Stimulated activated CD8-positive, alpha-beta memory T cell treated with anti-CD3 and anti-CD28 coated beads, Interleukin-4, amount 100 ng/mL, for 48 hours (primary cell): ENCODE results near the gene P4HA2.
A peak's percentile ranks its signal among the peaks of the same experiment; 100 is the strongest.
"Not testable (repeated sequence)": the region's sequence is repeated elsewhere in the genome, so short reads cannot be mapped to it uniquely, and the experiment has no call there.

Source experiments
- DNase-seq: peaks from one replicate; pipeline ENCODE4 v3.0.0-alpha.2; 2020

The P4HA2 gene

DNA sequence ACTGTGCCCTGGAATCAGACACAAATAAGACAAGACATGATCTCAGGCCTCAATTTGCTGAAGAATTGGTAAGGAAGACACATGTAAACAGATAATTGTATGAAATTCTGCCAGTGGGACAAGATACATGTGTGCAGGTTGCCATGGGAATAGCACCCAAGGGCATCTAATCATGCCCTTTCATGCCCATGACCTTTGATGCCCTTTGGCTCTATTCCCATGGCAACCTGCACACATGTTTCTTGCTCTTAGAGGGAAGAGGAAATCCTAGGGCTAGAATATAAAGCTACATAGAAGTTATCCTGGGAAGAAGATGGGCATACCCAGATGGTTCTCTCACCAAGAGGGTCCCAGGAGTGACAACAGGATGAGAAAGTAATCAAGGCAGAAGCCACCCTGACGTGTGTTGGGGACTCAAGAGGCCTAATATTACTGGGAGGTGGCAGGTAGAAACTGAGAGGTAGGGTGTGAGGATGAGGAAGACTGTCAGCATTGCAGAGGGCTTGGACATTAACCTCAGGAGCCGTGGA, 34.4 kb downstream of the P4HA2 start:
- no peak for DNase-seq

DNA sequence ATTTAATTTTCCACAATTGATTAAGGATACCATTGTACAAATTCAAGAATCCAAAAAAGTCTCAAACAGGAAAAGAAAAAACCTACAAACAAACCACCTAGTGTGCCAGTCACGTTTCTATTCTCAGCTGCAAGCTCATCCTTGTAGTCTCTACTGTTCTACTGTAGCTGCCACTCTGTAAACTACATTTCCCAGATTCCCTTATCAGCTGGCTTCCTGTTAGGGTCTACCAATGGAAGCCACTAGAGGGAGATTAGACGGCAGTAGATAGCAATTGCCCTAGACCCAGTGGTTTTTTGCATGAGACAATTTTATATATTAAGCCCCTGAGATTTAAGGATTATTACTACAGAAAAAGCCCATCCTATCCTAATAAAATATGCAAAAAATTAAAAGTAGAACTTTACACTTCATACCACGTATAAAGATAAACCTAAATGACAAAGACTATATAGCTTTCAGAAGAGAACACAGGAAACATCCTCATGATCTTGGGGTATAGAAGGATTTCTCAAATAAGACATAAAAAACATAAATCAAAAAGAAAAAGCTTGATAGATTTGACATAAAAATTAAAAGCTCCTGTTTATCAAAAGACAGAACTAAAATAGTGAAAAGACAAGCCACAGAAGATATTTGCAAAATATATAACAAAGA, 37.4 kb downstream of the P4HA2 start:
- no peak for DNase-seq

DNA sequence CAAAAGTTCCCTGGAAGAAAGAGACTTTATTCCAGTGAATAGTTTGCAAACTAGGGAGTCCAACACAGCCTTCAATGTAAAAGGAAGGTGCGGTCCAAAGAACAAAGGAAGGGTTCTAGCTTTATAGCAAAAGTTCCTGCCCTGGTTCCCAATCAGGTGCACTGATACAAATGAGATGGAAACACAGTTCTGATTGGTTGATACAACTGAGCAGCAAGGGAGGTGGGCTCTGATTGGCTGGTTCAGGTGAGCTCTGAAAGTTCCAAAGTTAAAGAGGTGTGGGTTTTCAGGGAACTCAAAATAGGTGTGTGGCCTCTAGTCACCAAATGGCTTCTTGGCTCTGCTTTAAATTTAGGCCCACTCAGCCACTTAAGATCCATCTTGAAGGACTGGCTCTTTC, 43.1 kb downstream of the P4HA2 start:
- no peak for DNase-seq

DNA sequence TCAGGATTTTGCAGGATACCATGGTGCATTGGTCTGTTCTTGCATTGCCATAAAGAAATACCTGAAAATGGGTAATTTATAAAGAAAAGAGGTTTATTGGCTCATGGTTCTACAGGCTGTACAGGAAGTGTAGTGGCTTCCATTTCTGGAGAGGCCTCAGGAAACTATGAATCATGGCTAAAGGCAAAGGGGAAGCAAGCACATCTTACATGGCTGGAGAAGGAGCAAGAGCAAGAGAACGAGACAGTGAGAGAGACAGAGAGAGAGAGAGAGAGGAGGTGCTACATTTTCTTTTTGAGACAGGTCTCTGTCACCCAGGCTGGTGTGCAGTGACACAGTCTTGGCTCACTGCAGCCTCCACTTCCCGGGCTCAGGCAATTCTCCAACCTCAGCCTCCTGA, 43.9 kb downstream of the P4HA2 start:
- no peak for DNase-seq

DNA sequence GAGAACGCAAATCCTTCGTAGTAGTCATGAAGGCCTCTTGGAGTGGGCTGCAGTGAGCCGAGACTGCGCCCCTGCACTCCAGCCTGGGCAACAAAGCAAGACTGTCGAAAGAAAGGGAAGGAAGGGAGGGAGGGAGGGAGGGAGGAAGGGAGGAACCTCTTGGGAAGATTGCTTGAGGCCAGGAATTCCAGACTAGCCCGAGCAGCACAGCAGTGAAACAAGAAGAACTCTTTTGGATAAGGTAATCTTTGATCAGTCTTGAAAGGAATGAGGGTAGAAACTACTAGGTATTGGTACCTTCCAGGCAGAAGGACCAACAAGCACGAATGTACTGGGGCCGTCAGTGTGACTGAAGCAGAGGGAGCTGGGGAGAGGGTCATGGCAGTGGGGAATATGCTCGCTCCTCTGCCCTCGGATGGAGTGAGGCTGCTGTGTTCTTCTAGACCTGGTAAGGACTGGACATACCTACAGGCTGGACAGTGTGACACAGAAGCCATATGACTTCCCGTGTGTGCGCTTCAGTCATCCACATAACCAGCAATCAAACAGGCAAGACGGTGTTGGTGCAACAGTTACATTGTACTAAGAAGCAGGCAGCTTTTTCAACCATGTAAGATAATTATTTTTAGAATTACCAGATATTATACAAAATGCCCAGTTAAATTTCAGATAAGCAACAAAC, 45.2 kb downstream of the P4HA2 start:
- no peak for DNase-seq

DNA sequence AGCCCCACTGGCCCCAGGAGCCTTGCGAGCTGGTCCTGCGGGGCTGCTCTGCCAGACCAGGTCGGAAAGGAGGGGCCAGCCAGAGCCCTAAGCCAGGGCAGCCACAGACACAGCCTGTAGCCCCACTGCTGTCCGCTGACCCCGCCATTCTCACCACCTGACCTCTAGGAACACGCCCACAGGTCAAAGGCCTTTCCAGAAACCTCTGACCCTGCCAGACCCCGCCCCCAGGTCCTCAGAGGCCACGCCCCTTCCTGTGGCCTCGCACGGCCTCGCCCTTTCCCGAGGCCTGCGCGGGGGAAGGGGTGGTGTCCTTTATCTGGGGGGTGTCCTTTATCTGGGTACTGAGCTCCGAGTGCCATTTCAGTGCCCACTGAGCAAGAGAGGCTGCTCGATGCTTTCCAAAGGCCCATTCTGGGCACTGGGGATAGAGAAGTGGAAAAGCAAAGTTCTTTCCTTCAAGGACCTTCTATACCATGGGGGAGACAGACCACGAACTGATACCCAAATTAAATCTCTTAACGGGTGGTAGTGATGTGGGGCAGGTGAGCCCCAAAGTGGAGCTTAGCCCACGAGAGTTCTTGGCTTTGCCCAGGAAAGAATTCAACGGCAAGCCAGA, 46.5 kb downstream of the P4HA2 start:
- DNase-seq: no peak

DNA sequence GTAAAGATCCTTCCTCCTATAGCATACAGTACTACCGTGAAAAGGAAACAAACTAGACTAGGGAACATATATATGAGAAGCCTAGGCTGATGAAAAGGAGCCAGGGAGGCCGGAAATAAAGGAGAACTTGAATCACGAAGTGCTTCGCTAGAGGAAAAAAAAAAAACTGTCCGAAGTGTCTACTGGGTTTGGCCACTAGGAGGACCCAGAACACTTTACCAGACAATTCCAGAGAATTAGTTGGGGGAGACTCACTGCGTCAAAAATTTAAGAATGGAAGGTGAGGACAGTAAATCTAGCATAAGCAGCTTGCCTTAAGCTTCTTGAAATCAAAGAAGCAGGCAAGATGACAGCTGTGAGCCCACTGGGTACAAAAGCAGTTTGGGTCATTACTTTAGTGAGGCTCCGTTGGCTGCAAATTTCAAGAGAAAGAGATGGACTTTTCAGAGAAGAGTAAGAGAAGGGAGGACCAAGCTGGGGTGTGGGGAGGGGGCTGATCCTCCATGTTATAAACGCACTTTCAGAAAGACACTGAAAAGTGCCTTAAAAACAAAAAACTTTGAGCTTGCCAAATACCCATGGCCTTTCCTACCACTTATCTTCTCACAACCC, 47.4 kb downstream of the P4HA2 start:
- DNase-seq: no peak

DNA sequence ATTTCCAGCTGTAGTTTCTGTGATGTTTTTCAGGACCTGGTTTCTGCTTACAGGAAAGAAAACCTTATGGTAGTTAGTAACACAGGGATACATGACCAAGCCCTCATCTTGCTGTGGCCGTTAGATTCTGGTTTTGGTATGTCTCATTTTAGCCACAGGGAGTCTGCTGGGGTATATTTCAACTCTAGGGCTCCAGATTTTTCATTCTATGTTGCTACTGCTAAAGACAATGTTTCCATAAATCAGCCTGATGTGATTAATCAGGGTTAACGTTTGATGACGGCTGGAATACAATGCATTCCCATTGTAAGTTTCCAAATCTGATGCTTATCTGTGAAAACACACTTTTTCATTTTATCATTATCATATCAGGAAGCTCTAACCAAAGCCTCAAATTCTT, 48.2 kb downstream of the P4HA2 start:
- DNase-seq: no peak

DNA sequence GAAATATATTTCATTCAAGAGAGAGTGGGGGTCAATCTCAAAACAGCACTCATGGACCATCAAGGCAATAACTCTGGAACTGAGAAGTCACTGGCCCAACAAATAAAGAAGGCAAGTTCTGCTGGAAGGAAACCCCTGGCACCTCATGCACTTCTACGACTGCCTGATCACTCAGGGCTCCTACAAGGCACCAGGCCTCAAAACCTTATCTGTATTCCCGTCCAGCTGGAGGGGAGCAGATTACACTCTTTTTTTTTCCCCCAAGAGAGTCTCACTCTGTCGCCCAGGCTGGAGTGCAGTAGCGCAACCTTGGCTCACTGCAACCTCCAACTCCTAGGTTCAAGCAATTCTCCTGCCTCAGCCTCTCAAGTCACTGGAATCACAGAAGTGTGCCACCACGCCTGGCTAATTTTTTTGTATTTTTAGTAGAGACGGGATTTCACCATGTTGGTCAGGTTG, 49.9 kb downstream of the P4HA2 start:
- no peak for DNase-seq

DNA sequence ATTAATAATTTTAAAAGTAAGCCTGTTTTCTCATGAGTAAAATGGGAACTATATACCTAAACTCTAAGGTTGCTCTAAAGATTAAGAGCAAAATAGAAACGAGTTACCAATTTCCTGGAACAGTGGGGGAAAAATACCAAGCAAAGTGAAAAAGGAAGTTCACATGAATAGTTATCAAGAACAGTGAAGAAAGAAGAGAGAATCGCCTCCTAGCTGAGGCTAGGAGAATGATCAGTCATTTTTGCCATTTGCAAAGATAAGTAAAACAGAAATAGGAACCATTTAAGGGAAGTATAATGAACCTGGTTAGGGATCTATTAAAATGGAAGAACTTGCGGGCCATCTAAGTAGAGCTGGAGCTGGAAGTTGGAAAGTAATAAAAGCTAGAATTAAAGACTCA, 50.7 kb downstream of the P4HA2 start:
- no peak for DNase-seq

DNA sequence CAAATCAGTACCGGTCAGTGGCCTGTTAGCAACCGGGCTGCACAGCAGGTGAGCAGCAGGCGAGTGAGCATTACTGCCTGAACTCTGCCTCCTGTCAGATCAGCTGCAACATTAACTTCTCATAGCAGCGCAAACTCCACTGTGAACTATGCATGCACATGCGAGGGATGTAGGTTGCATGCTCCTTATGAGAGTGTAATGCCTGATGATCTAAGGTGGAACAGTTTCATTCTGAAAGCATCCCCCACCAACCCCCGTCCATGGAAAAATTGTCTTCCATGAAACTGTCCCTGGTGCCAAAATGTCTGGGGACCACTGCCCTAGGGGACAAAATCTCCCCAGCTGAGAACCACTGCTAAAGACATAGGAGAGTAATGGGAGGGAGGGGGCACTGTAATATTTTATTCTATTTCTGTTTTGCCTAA, 51.1 kb downstream of the P4HA2 start:
- DNase-seq: peak; percentile 34

DNA sequence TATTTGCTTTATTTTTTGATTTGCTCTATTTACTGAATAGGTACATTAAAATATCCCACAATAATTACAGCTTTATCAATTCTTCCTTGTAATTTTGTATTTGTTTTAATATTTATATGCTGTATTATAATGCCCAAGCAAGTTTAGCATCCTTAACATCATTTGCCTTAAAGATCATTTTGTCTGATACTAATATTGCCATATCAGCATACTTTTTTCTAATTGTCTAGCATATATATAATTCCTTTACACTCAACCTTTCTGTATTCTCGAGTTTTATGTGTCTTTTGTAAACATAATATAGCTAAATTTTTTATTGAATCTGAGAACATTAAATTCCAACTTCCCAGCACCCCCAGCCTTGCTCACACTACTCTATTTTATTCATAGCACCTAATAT, 64.7 kb downstream of the P4HA2 start:
- DNase-seq: no peak

DNA sequence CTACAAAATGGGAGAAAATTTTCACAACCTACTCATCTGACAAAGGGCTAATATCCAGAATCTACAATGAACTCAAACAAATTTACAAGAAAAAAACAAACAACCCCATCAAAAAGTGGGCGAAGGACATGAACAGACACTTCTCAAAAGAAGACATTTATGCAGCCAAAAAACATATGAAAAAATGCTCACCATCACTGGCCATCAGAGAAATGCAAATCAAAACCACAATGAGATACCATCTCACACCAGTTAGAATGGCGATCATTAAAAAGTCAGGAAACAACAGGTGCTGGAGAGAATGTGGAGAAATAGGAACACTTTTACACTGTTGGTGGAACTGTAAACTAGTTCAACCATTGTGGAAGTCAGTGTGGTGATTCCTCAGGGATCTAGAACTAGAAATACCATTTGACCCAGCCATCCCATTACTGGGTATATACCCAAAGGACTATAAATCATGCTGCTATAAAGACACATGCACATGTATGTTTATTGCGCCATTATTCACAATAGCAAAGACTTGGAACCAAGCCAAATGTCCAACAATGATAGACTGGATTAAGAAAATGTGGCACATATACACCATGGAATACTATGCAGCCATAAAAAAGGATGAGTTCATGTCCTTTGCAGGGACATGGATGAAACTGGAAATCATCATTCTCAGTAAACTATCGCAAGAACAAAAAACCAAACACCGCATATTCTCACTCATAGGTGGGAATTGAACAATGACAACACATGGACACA, 65.9 kb downstream of the P4HA2 start:
- DNase-seq: not testable (repeated sequence)

DNA sequence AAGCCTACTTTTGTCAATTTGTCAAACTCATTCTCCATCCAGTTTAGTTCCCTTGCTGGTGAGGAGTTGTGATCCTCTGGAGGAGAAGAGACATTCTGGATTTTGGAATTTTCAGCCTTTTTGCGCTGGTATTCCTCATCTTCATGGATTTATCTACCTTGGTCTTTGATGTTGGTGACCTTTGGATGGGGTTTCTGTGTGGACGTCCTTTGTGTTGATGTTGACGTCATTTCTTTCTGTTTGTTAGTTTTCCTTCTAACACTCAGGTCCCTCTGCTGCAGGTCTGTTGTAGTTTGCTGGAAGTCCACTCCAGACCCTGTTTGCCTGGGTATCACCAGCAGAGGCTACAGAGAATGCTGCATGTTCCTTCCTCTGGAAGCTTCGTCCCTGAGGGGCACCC, 71.2 kb downstream of the P4HA2 start:
- no peak for DNase-seq

DNA sequence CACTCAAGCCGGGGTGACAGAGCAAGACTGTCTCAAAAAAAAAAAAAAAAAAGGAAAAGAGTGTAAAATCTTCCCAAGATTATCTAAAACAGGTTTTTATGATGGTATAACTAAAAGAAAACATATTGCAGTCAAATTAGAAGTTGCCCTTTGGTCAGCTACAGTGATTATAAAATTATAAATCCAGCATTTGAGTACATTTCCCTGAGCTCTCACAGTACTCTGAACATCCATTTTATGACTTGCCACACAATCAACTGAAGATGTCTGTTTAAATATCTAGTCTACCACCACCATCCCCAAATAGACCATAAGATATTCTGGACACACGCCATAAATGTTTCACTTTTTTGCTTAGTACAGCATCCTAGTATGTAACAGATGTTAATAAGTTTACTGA, 77.1 kb downstream of the P4HA2 start:
- DNase-seq: no peak

DNA sequence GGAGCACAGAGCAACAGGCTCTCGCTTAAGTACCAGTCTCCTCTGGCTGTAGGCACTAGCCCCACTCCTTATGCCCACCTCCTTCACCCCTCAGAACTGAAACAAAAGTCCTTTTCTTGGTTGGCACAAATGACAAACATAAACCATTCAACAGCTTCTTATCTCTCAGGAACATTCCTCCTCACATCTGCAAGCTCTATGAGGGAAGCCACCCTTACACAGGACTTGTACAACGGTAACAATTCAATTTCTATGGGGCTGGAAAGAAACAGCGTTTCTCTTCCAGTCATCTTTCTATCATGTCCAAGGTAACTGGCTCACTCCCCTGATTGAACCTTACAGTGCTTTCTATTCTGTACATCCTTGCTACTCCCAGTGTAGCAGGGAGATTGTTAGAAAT, 80.0 kb downstream of the P4HA2 start:
- no peak for DNase-seq

DNA sequence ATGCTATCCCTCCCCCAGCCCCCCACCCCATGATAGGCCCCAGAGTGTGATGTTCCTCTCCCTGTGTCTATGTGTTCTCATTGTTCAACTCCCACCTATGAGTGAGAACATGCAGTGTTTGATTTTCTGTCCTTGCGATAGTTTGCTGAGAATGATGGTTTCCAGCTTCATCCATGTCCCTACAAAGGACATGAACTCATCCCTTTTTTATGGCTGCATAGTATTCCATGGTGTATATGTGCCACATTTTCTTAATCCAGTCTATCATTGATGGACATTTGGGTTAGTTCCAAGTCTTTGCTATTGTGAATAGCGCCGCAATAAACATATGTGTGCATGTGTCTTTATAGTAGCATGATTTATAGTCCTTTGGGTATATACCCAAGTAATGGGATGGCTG, 82.3 kb downstream of the P4HA2 start:
- not testable (repeated sequence) for DNase-seq

DNA sequence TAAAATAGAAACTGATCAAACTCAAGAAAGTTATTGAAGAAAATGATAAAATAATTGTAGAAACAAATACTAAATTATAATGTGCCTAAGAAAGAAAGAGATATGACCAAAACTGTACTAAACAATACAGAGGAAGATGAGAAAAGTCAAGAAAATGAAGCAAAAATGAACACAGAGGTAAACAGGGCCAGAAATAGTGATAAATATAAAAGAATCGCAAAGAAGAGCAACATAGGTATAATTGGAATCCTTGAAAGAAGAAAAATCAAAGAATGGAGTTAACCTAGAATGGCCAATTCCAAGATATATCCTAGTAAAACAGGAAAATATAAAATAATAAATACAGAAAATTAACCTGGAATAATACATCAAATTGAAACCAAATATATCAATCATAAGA, 84.5 kb downstream of the P4HA2 start:
- no peak for DNase-seq

DNA sequence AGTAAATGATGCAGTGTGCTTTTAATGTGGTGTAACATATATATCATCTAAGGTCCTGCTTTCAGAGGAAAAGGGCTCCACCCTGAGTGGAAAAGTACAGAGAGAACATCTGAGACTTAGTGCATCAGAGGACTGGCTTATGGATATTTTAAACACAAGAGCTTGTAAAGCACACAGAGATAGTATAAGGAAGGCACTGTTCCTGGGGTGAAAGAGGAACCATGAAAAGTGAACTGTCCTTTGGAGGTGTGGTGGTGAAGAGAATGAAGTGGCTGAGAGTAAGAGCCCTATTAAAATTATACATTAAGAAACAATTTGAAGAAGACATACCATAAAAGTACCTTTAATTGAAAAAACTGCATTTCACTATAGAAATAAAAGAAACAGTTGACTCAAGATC, 85.2 kb downstream of the P4HA2 start:
- DNase-seq: no peak
